Stimulated activated naive CD8-positive, alpha-beta T cell treated with anti-CD3 and anti-CD28 coated beads, Interleukin-15, amount 100 ng/mL, for 72 hours (primary cell): ENCODE results near the gene DND1.
"Not testable (repeated sequence)": the region's sequence is repeated elsewhere in the genome, so short reads cannot be mapped to it uniquely, and the experiment has no call there.

Source experiments
- ATAC-seq: fragments of 150-1000 bp; cut with Tn5 transposase; 2 replicates; pipeline ENCODE4 v1.10.0; 2021; ENCODE audit warnings: mild to moderate bottlenecking, moderate library complexity
- DNase-seq, 2 donors: peaks; one replicate each; pipeline ENCODE4 v3.0.0; 2021 to 2022
- H3K27ac Mint-ChIP-seq, 2 donors: one replicate each; pipeline ENCODE4 v1.8.0; 2022; ENCODE audit warnings: mild to moderate bottlenecking in 2 of 2, mixed read lengths in 2 of 2, moderate library complexity in 2 of 2
- H3K27me3 Mint-ChIP-seq: one replicate; pipeline ENCODE4 v1.8.0; 2022; ENCODE audit warnings: mixed read lengths
- H3K4me1 Mint-ChIP-seq: one replicate; pipeline ENCODE4 v1.8.0; 2022; ENCODE audit warnings: mild to moderate bottlenecking, mixed read lengths
- H3K4me3 Mint-ChIP-seq, 2 donors: one replicate each; pipeline ENCODE4 v1.8.0; 2022; ENCODE audit warnings: mild to moderate bottlenecking in 2 of 2, mixed read lengths in 2 of 2, moderate library complexity in 1 of 2
- H3K9me3 Mint-ChIP-seq, 2 donors: one replicate each; pipeline ENCODE4 v1.8.0; 2022; ENCODE audit warnings: mixed read lengths in 2 of 2

DND1 gene

GRCh38 chr5:140639148-140639981 lies 34.0 kb downstream of the DND1 start, which contains the start of gene TMCO6:
TMCO6 (plus strand) TSS chr5:140639451; CDS start chr5:140639528, 77 bp downstream.
- Mint-ChIP-seq H3K27me3 (no peaks in the 10 kb centered on the region), H3K4me1 (peaks cover 63% of the 10 kb centered on the region), H3K9me3 (no peaks in the 10 kb centered on the region), H3K4me3 (peak within 1 kb of the TSS; percentile 81 to 99), H3K27ac (peak within 1 kb of the TSS; percentile 93 to 94)
- ATAC-seq (peak; percentile 92), DNase-seq (peak; percentile 92 to 96)

GRCh38 chr5:140638898-140639147 lies 34.6 kb downstream of the DND1 start:
- H3K9me3 Mint-ChIP-seq, DNase-seq, H3K27me3 Mint-ChIP-seq, ATAC-seq: not testable (repeated sequence)
- peak overlapping the region; percentile 86 to 94 for H3K27ac Mint-ChIP-seq
- peak overlapping the region; percentile 81 to 99 for H3K4me3 Mint-ChIP-seq
- H3K4me1 Mint-ChIP-seq = peaks cover 63% of the 10 kb centered on the region

GRCh38 chr5:140637371-140638100 lies 35.8 kb downstream of the DND1 start:
- Mint-ChIP-seq H3K27ac (no peak overlapping the region), H3K4me1 (peaks cover 64% of the 10 kb centered on the region), H3K27me3 (peaks cover under 1% of the 10 kb centered on the region), H3K9me3 (no peaks in the 10 kb centered on the region), H3K4me3 (no peak overlapping the region)
- DNase-seq (no peak), ATAC-seq (no peak)

- no peaks in the 10 kb centered on the region for H3K9me3 Mint-ChIP-seq
- H3K27ac Mint-ChIP-seq = no peak overlapping the region
- H3K4me1 Mint-ChIP-seq = peaks cover 54% of the 10 kb centered on the region
- no peak overlapping the region for H3K4me3 Mint-ChIP-seq
- no peak for DNase-seq
- no peak for ATAC-seq
- H3K27me3 Mint-ChIP-seq = peaks cover 20% of the 10 kb centered on the region
These were observed 37.8 kb downstream of the DND1 start for GRCh38 chr5:140635291-140636257.

GRCh38 chr5:140634103-140634502 lies 39.3 kb downstream of the DND1 start:
- no peak overlapping the region for H3K27ac Mint-ChIP-seq
- DNase-seq (no peak), ATAC-seq (no peak)
- H3K4me1 Mint-ChIP-seq = peaks cover 45% of the 10 kb centered on the region
- H3K4me3 Mint-ChIP-seq = no peak overlapping the region
- H3K27me3 Mint-ChIP-seq = peaks cover 22% of the 10 kb centered on the region
- no peaks in the 10 kb centered on the region for H3K9me3 Mint-ChIP-seq

GRCh38 chr5:140633501-140633900 lies 39.9 kb downstream of the DND1 start:
- no peak for DNase-seq
- Mint-ChIP-seq H3K9me3 (no peaks in the 10 kb centered on the region), H3K27ac (no peak overlapping the region), H3K27me3 (peaks cover 22% of the 10 kb centered on the region), H3K4me3 (peak overlapping the region; percentile 90 to 92), H3K4me1 (peaks cover 39% of the 10 kb centered on the region)
- no peak for ATAC-seq

- Mint-ChIP-seq H3K9me3 (peaks cover 0 to 4% of the 10 kb centered on the region in 2 donors), H3K27me3 (peaks cover 22% of the 10 kb centered on the region), H3K27ac (peak within 1 kb of the TSS; percentile 68 to 77), H3K4me3 (peak within 1 kb of the TSS; percentile 90 to 92), H3K4me1 (peaks cover 37% of the 10 kb centered on the region)
- ATAC-seq = no peak
- no peak for DNase-seq
These were observed 40.3 kb downstream of the DND1 start, which contains the start of gene CD14 for GRCh38 chr5:140633021-140633471. CD14 (minus strand) TSS chr5:140633175; CDS start chr5:140633071, 104 bp downstream.

GRCh38 chr5:140632366-140633020 lies 40.9 kb downstream of the DND1 start:
- Mint-ChIP-seq H3K9me3 (peaks cover 0 to 8% of the 10 kb centered on the region in 2 donors), H3K27ac (peak overlapping the region; percentile 68 to 77), H3K4me1 (peaks cover 37% of the 10 kb centered on the region), H3K27me3 (peaks cover 22% of the 10 kb centered on the region), H3K4me3 (peak overlapping the region; percentile 90 to 92)
- peak; percentile 81 for ATAC-seq
- DNase-seq = peak; percentile 52 to 53

- Mint-ChIP-seq H3K27me3 (peaks cover 22% of the 10 kb centered on the region), H3K27ac (peak overlapping the region in 1 of 2 donors; percentile 77), H3K4me3 (peak overlapping the region; percentile 90 to 92), H3K4me1 (peaks cover 37% of the 10 kb centered on the region), H3K9me3 (peaks cover 0 to 8% of the 10 kb centered on the region in 2 donors)
- ATAC-seq (peak; percentile 65), DNase-seq (peak; percentile 31 to 35)
These were observed 41.5 kb downstream of the DND1 start for GRCh38 chr5:140631831-140632365.

GRCh38 chr5:140631036-140631417 lies 42.3 kb downstream of the DND1 start:
- H3K27me3 Mint-ChIP-seq = peaks cover 22% of the 10 kb centered on the region
- H3K9me3 Mint-ChIP-seq = peaks cover 0 to 8% of the 10 kb centered on the region in 2 donors
- DNase-seq (no peak), ATAC-seq (no peak)
- H3K4me1 Mint-ChIP-seq = peaks cover 37% of the 10 kb centered on the region
- peak overlapping the region in 1 of 2 donors; percentile 0 for H3K4me3 Mint-ChIP-seq
- no peak overlapping the region for H3K27ac Mint-ChIP-seq

GRCh38 chr5:140630292-140631035 lies 42.9 kb downstream of the DND1 start:
- Mint-ChIP-seq H3K27ac (no peak overlapping the region), H3K4me3 (no peak overlapping the region), H3K27me3 (peaks cover 22% of the 10 kb centered on the region), H3K9me3 (peaks cover 0 to 8% of the 10 kb centered on the region in 2 donors), H3K4me1 (peaks cover 35% of the 10 kb centered on the region)
- no peak for DNase-seq
- no peak for ATAC-seq

GRCh38 chr5:140628711-140629110 lies 44.7 kb downstream of the DND1 start:
- DNase-seq = no peak
- no peak for ATAC-seq
- Mint-ChIP-seq H3K4me3 (no peak overlapping the region), H3K27ac (no peak overlapping the region), H3K4me1 (peaks cover 21% of the 10 kb centered on the region), H3K9me3 (peaks cover 0 to 8% of the 10 kb centered on the region in 2 donors), H3K27me3 (peaks cover 22% of the 10 kb centered on the region)

GRCh38 chr5:140627972-140628371 lies 45.4 kb downstream of the DND1 start:
- peaks cover 0 to 8% of the 10 kb centered on the region in 2 donors for H3K9me3 Mint-ChIP-seq
- ATAC-seq = no peak
- H3K4me1 Mint-ChIP-seq = peaks cover 14% of the 10 kb centered on the region
- H3K27ac Mint-ChIP-seq = no peak overlapping the region
- no peak for DNase-seq
- H3K27me3 Mint-ChIP-seq = peaks cover 22% of the 10 kb centered on the region
- no peak overlapping the region for H3K4me3 Mint-ChIP-seq

GRCh38 chr5:140624886-140625285 lies 48.5 kb downstream of the DND1 start:
- not testable (repeated sequence) for ATAC-seq, H3K4me1 Mint-ChIP-seq

More at GRCh38 chr5:140624886-140625285, 48.5 kb downstream of the DND1 start:
- H3K27me3 Mint-ChIP-seq, DNase-seq, H3K9me3 Mint-ChIP-seq, H3K4me3 Mint-ChIP-seq, H3K27ac Mint-ChIP-seq: not testable (repeated sequence)
